ENCODE data around the gene TSPO. TPM values are rescaled to one million over a fixed set of nuclear protein-coding genes. Genes with fewer than 3 reads are reported as not detected.

TSPO gene
- total and polyA plus RNA-seq, 4 experiments from 2014 or later = 66.9 to 548 (median 211) TPM

- Mint-ChIP-seq H3K36me3 (no peaks in the 10 kb centered on the region), H3K27me3 (no peaks in the 10 kb centered on the region), H3K9me3 (no peaks in the 10 kb centered on the region), H3K27ac (peak overlapping the region in 1 of 7 donors; percentile 31), H3K4me3 (no peak overlapping the region), H3K4me1 (peaks cover 0 to 7% (median 0%) of the 10 kb centered on the region in 4 donors)
- Histone ChIP-seq H3K27ac (ENCODE audit: low read depth, low read length) (no peak overlapping the region), H3K27me3 (ENCODE audit: insufficient read depth, low read length) (no peaks in the 10 kb centered on the region), H3K4me3 (ENCODE audit: low read length in 2 of 2) (no peak overlapping the region), H3K36me3 (ENCODE audit: insufficient read depth, low read length) (no peaks in the 10 kb centered on the region), H3K4me1 (ENCODE audit: insufficient read depth, low read length) (peaks cover 6% of the 10 kb centered on the region), H3K9me3 (ENCODE audit: control insufficient read depth in 1 of 2, low read length in 2 of 2) (no peaks in the 10 kb centered on the region)
- no peak for DNase-seq
- intact Hi-C loops (cut with micrococcal nuclease) = no loop called here
- POLR2A ChIA-PET (ENCODE audit: partially characterized antibody) = no interaction called here
- CTCF ChIA-PET (ENCODE audit: partially characterized antibody) = no interaction called here
Measured at GRCh38 chr22:43118953-43119458, 32.4 kb upstream of the TSPO start.

GRCh38 chr22:43126501-43127165 is 24.7 kb upstream of the TSPO start:
- Histone ChIP-seq H3K27ac (ENCODE audit: low read depth, low read length) (no peak overlapping the region), H3K36me3 (ENCODE audit: insufficient read depth, low read length) (no peaks in the 10 kb centered on the region), H3K9me3 (ENCODE audit: control insufficient read depth in 1 of 2, low read length in 2 of 2) (no peaks in the 10 kb centered on the region), H3K4me1 (ENCODE audit: insufficient read depth, low read length) (no peaks in the 10 kb centered on the region), H3K4me3 (ENCODE audit: low read length in 2 of 2) (no peak overlapping the region), H3K27me3 (ENCODE audit: insufficient read depth, low read length) (no peaks in the 10 kb centered on the region)
- H3K27ac Mint-ChIP-seq = peak overlapping the region in 1 of 7 donors; percentile 7
- no peaks in the 10 kb centered on the region for H3K9me3 Mint-ChIP-seq
- H3K4me3 Mint-ChIP-seq = no peak overlapping the region
- H3K27me3 Mint-ChIP-seq = no peaks in the 10 kb centered on the region
- H3K4me1 Mint-ChIP-seq = no peaks in the 10 kb centered on the region
- ChIA-PET CTCF (ENCODE audit: partially characterized antibody) (interaction anchor here (0.7 kb wide), 1 partner anchor 15 kb away, joined by 4 read pairs; no protein-coding TSS in a partner anchor), POLR2A (ENCODE audit: partially characterized antibody) (no interaction called here)
- no peak for DNase-seq
- intact Hi-C loops (cut with micrococcal nuclease) = no loop called here
- no peaks in the 10 kb centered on the region for H3K36me3 Mint-ChIP-seq

GRCh38 chr22:43127166-43127908 is 24.0 kb upstream of the TSPO start:
- ChIA-PET CTCF (ENCODE audit: partially characterized antibody) (no interaction called here), POLR2A (ENCODE audit: partially characterized antibody) (no interaction called here)
- no peak overlapping the region for H3K27ac ChIP-seq (ENCODE audit: low read depth, low read length)
- no peaks in the 10 kb centered on the region for H3K9me3 ChIP-seq (ENCODE audit: control insufficient read depth in 1 of 2, low read length in 2 of 2)
- Mint-ChIP-seq H3K4me3 (no peak overlapping the region), H3K9me3 (no peaks in the 10 kb centered on the region), H3K4me1 (no peaks in the 10 kb centered on the region), H3K27ac (no peak overlapping the region), H3K36me3 (peaks cover 4 to 5% of the 10 kb centered on the region in 2 donors), H3K27me3 (no peaks in the 10 kb centered on the region)
- DNase-seq = no peak
- H3K36me3 ChIP-seq (ENCODE audit: insufficient read depth, low read length) = no peaks in the 10 kb centered on the region
- H3K4me1 ChIP-seq (ENCODE audit: insufficient read depth, low read length) = no peaks in the 10 kb centered on the region
- intact Hi-C loops (cut with micrococcal nuclease) = no loop called here
- no peak overlapping the region for H3K4me3 ChIP-seq (ENCODE audit: low read length in 2 of 2)
- no peaks in the 10 kb centered on the region for H3K27me3 ChIP-seq (ENCODE audit: insufficient read depth, low read length)

- no peaks in the 10 kb centered on the region for H3K36me3 ChIP-seq (ENCODE audit: insufficient read depth, low read length)
- no peak overlapping the region for H3K4me3 ChIP-seq (ENCODE audit: low read length in 2 of 2)
- intact Hi-C loops (cut with micrococcal nuclease) = no loop called here
- H3K27ac Mint-ChIP-seq = peak overlapping the region in 1 of 7 donors; percentile 31
- no peak overlapping the region for H3K27ac ChIP-seq (ENCODE audit: low read depth, low read length)
- no peaks in the 10 kb centered on the region for H3K4me1 ChIP-seq (ENCODE audit: insufficient read depth, low read length)
- peaks cover 4 to 6% of the 10 kb centered on the region in 2 donors for H3K36me3 Mint-ChIP-seq
- H3K27me3 Mint-ChIP-seq = no peaks in the 10 kb centered on the region
- POLR2A ChIA-PET (ENCODE audit: partially characterized antibody) = no interaction called here
- no peak for DNase-seq
- H3K4me3 Mint-ChIP-seq = no peak overlapping the region
- H3K4me1 Mint-ChIP-seq = no peaks in the 10 kb centered on the region
- CTCF ChIA-PET (ENCODE audit: partially characterized antibody) = no interaction called here
- no peaks in the 10 kb centered on the region for H3K27me3 ChIP-seq (ENCODE audit: insufficient read depth, low read length)
- H3K9me3 ChIP-seq (ENCODE audit: control insufficient read depth in 1 of 2, low read length in 2 of 2) = no peaks in the 10 kb centered on the region
- H3K9me3 Mint-ChIP-seq = no peaks in the 10 kb centered on the region
Measured at GRCh38 chr22:43128116-43128515, 23.2 kb upstream of the TSPO start.

- H3K36me3 Mint-ChIP-seq = peaks cover 7 to 11% of the 10 kb centered on the region in 2 donors
- Histone ChIP-seq H3K27ac (ENCODE audit: low read depth, low read length) (no peak overlapping the region), H3K4me1 (ENCODE audit: insufficient read depth, low read length) (no peaks in the 10 kb centered on the region), H3K27me3 (ENCODE audit: insufficient read depth, low read length) (no peaks in the 10 kb centered on the region), H3K9me3 (ENCODE audit: control insufficient read depth in 1 of 2, low read length in 2 of 2) (no peaks in the 10 kb centered on the region), H3K36me3 (ENCODE audit: insufficient read depth, low read length) (no peaks in the 10 kb centered on the region), H3K4me3 (ENCODE audit: low read length in 2 of 2) (no peak overlapping the region)
- no peaks in the 10 kb centered on the region for H3K4me1 Mint-ChIP-seq
- ChIA-PET POLR2A (ENCODE audit: partially characterized antibody) (no interaction called here), CTCF (ENCODE audit: partially characterized antibody) (no interaction called here)
- H3K9me3 Mint-ChIP-seq = no peaks in the 10 kb centered on the region
- H3K27me3 Mint-ChIP-seq = no peaks in the 10 kb centered on the region
- H3K27ac Mint-ChIP-seq = no peak overlapping the region
- intact Hi-C loops (cut with micrococcal nuclease) = no loop called here
- DNase-seq = no peak
- H3K4me3 Mint-ChIP-seq = no peak overlapping the region
Measured at GRCh38 chr22:43128928-43129424, 22.4 kb upstream of the TSPO start.

- Histone ChIP-seq H3K4me1 (ENCODE audit: insufficient read depth, low read length) (no peaks in the 10 kb centered on the region), H3K27me3 (ENCODE audit: insufficient read depth, low read length) (no peaks in the 10 kb centered on the region), H3K36me3 (ENCODE audit: insufficient read depth, low read length) (no peaks in the 10 kb centered on the region), H3K27ac (ENCODE audit: low read depth, low read length) (no peak overlapping the region), H3K9me3 (ENCODE audit: control insufficient read depth in 1 of 2, low read length in 2 of 2) (no peaks in the 10 kb centered on the region), H3K4me3 (ENCODE audit: low read length in 2 of 2) (no peak overlapping the region)
- ChIA-PET POLR2A (ENCODE audit: partially characterized antibody) (no interaction called here), CTCF (ENCODE audit: partially characterized antibody) (no interaction called here)
- Mint-ChIP-seq H3K27me3 (no peaks in the 10 kb centered on the region), H3K27ac (peak overlapping the region in 1 of 7 donors; percentile 6), H3K4me3 (no peak overlapping the region), H3K36me3 (peaks cover 7 to 11% of the 10 kb centered on the region in 2 donors), H3K9me3 (no peaks in the 10 kb centered on the region), H3K4me1 (no peaks in the 10 kb centered on the region)
- no peak for DNase-seq
- intact Hi-C loops (cut with micrococcal nuclease) = no loop called here
Measured at GRCh38 chr22:43129426-43130425, 21.6 kb upstream of the TSPO start.
